H1 (cell line): ENCODE results near the gene ROBO2. TPM values are rescaled to one million over a fixed set of nuclear protein-coding genes. Genes with fewer than 3 reads are reported as not detected.

Experiments
- CTCF ChIA-PET: fragments of 300-600 bp; sonication (Branson Sonifier 250); formaldehyde crosslinking; loops from one replicate; lab custom pipeline; 2021; ENCODE audit not compliant: partially characterized antibody; lab: Charles Lee
- POLR2A ChIA-PET: fragments of 300-600 bp; sonication (Branson Sonifier 250); formaldehyde crosslinking; loops from one replicate; lab custom pipeline; 2021; ENCODE audit warnings: inconsistent platforms; ENCODE audit not compliant: partially characterized antibody; lab: Charles Lee
- DNase-seq, 2 experiments: peaks; one replicate each; pipeline versions ENCODE4 v3.0.0 to v3.0.0-alpha.2; 2010 to 2022; ENCODE audit warnings: low spot score in 2 of 2, low read depth in 1 of 2, mixed read lengths in 1 of 2
- FAIRE-seq: peaks from 2 replicates; lab custom pipeline; 2011; peaks lifted over from hg19 to GRCh38; lab: Jason Lieb, UNC
- H2AFZ ChIP-seq: 2 replicates; pipeline ENCODE4 v1.8.1; 2012; ENCODE audit warnings: low read length, inconsistent platforms
- H2AK5ac ChIP-seq: 2 replicates; pipeline ENCODE4 v1.6.1; 2013; ENCODE audit warnings: low read depth, low read length
- H2BK120ac ChIP-seq: replicated peaks from 2 replicates; pipeline ENCODE3; 2013; ENCODE audit warnings: low read depth, low read length, inconsistent platforms
- H2BK12ac ChIP-seq: 2 replicates; pipeline ENCODE4 v1.6.1; 2013; ENCODE audit warnings: low read depth, low read length
- H2BK15ac ChIP-seq: 2 replicates; pipeline ENCODE4 v1.6.1; 2013; ENCODE audit warnings: low read length
- H2BK20ac ChIP-seq: 2 replicates; pipeline ENCODE4 v1.6.1; 2013; ENCODE audit warnings: low read length
- H2BK5ac ChIP-seq: 2 replicates; pipeline ENCODE4 v1.6.1; 2013; ENCODE audit warnings: low read depth, low read length
- H3K14ac ChIP-seq: 2 replicates; pipeline ENCODE4 v1.6.1; 2013; ENCODE audit warnings: inconsistent platforms; ENCODE audit not compliant: insufficient read length
- H3K18ac ChIP-seq: 2 replicates; pipeline ENCODE4 v1.6.1; 2013; ENCODE audit warnings: low read length; ENCODE audit errors: extremely low read depth
- H3K23ac ChIP-seq: 2 replicates; pipeline ENCODE4 v1.6.1; 2013; ENCODE audit warnings: inconsistent platforms; ENCODE audit not compliant: insufficient read length
- H3K23me2 ChIP-seq: 2 replicates; pipeline ENCODE4 v1.6.1; 2013; ENCODE audit warnings: low read depth, low read length
- H3K27ac ChIP-seq: 2 replicates; pipeline ENCODE4 v1.6.1; 2011; ENCODE audit warnings: low read depth, low read length, inconsistent platforms
- H3K27me3 ChIP-seq, 4 experiments: replicated peaks in 1 of 4; 1 replicate in 1 of 4; 2 replicates in 3 of 4; pipeline versions ENCODE4 v1.6.1 to v1.8.1; 2011 to 2013; ENCODE audit warnings: low read length in 3 of 4, mild to moderate bottlenecking in 3 of 4, inconsistent platforms in 2 of 4, mixed read lengths in 2 of 4, moderate library complexity in 1 of 4; ENCODE audit not compliant: control insufficient read depth in 3 of 4, insufficient read depth in 3 of 4; ENCODE audit errors: extremely low read depth in 1 of 4
- H3K36me3 ChIP-seq, 4 experiments: 2 replicates each; pipeline versions ENCODE4 v1.6.1 to v1.8.1; 2011 to 2013; ENCODE audit warnings: mild to moderate bottlenecking in 4 of 4, low read length in 3 of 4, moderate library complexity in 2 of 4, control low read depth in 1 of 4, inconsistent platforms in 1 of 4; ENCODE audit not compliant: insufficient read depth in 4 of 4, control insufficient read depth in 2 of 4
- H3K4ac ChIP-seq: replicated peaks from 2 replicates; pipeline ENCODE3; 2013; ENCODE audit warnings: low read length, low read depth, mixed read lengths, inconsistent platforms; ENCODE audit not compliant: insufficient read length
- H3K4me1 ChIP-seq, 4 experiments: replicated peaks in 1 of 4; 1 replicate in 1 of 4; 2 replicates in 3 of 4; pipeline versions ENCODE4 v1.6.1 to v1.8.1; 2011 to 2013; ENCODE audit warnings: low read length in 3 of 4, inconsistent platforms in 2 of 4, mixed read lengths in 1 of 4; ENCODE audit not compliant: insufficient read depth in 4 of 4, control insufficient read depth in 3 of 4
- H3K4me2 ChIP-seq, 2 experiments: 2 replicates each; pipeline versions ENCODE4 v1.6.1 to v1.8.1; 2011 to 2013; ENCODE audit warnings: low read depth in 2 of 2, low read length in 2 of 2, control low read depth in 1 of 2, inconsistent platforms in 1 of 2, mild to moderate bottlenecking in 1 of 2; ENCODE audit not compliant: insufficient read depth in 1 of 2
- H3K4me3 ChIP-seq, 4 experiments: fragments of 200-600, 300-600 bp in 1 of 4; sonication (generic), shearing (Covaris generic), sonication (Bioruptor Twin) in 1 of 4; 2 replicates each; pipeline versions ENCODE4 v1.5.1 to v1.8.1; 2011 to 2016; ENCODE audit warnings: low read length in 4 of 4, low read depth in 3 of 4, control low read depth in 2 of 4, inconsistent platforms in 2 of 4, mild to moderate bottlenecking in 2 of 4, mixed read lengths in 1 of 4, moderate library complexity in 1 of 4; ENCODE audit not compliant: insufficient read depth in 2 of 4; ENCODE audit errors: extremely low read depth in 1 of 4
- H3K56ac ChIP-seq: replicated peaks from 2 replicates; pipeline ENCODE3; 2013; ENCODE audit warnings: low read depth, mild to moderate bottlenecking, mixed read lengths, low read length, inconsistent platforms; ENCODE audit not compliant: insufficient read length
- H3K79me1 ChIP-seq: 2 replicates; pipeline ENCODE4 v1.6.1; 2013; ENCODE audit warnings: low read depth, low read length, control low read depth
- H3K79me2 ChIP-seq, 2 experiments: 2 replicates each; pipeline versions ENCODE4 v1.6.1 to v1.8.1; 2012 to 2013; ENCODE audit warnings: low read length in 2 of 2, mild to moderate bottlenecking in 2 of 2, inconsistent platforms in 1 of 2; ENCODE audit not compliant: insufficient read depth in 2 of 2, control insufficient read depth in 1 of 2
- H3K9ac ChIP-seq, 4 experiments: replicated peaks in 1 of 4; 1 replicate in 1 of 4; 2 replicates in 3 of 4; pipeline versions ENCODE4 v1.6.1 to v1.8.1; 2011 to 2013; ENCODE audit warnings: low read depth in 3 of 4, low read length in 3 of 4, control low read depth in 2 of 4, mild to moderate bottlenecking in 2 of 4, moderate library complexity in 2 of 4, inconsistent platforms in 1 of 4; ENCODE audit errors: extremely low read depth in 1 of 4
- H3K9me3 ChIP-seq, 2 experiments: 2 replicates each; pipeline versions ENCODE4 v1.6.1 to v1.8.1; 2012 to 2013; ENCODE audit warnings: mild to moderate bottlenecking in 2 of 2, moderate library complexity in 2 of 2, control low read depth in 1 of 2, inconsistent platforms in 1 of 2, low read depth in 1 of 2, low read length in 1 of 2, mixed read lengths in 1 of 2; ENCODE audit not compliant: insufficient read depth in 2 of 2
- H4K20me1 ChIP-seq, 2 experiments: replicated peaks in 1 of 2; 2 replicates each; pipeline versions ENCODE3 to v1.8.1; 2011 to 2013; ENCODE audit warnings: inconsistent platforms in 2 of 2, low read length in 2 of 2, mild to moderate bottlenecking in 1 of 2; ENCODE audit not compliant: insufficient read depth in 2 of 2, control insufficient read depth in 1 of 2
- H4K5ac ChIP-seq: 2 replicates; pipeline ENCODE4 v1.6.1; 2013; ENCODE audit warnings: low read length, low read depth, mixed read lengths, inconsistent platforms; ENCODE audit not compliant: insufficient read length
- H4K8ac ChIP-seq: 2 replicates; pipeline ENCODE4 v1.8.0; 2013; ENCODE audit warnings: mild to moderate bottlenecking, moderate library complexity, low read length, inconsistent platforms; ENCODE audit not compliant: insufficient read depth; ENCODE audit errors: extremely low read depth
- H4K91ac ChIP-seq: replicated peaks from 2 replicates; pipeline ENCODE3; 2013; ENCODE audit warnings: low read length, mixed read lengths, inconsistent platforms; ENCODE audit not compliant: insufficient read length
- MAFK ChIP-seq: IDR thresholded peaks from 2 replicates; pipeline ENCODE4 v1.6.1; 2012; ENCODE audit warnings: low read depth, mild to moderate bottlenecking, improper control_type of control experiment, low read length
- SRF ChIP-seq: IDR thresholded peaks from 2 replicates; pipeline ENCODE4 v1.6.1; 2011; ENCODE audit warnings: mild to moderate bottlenecking, low read depth, low read length, moderate library complexity
- WGBS, 2 experiments: shearing (Covaris generic) in 1 of 2; methylation state at CpG; one replicate each; pipeline versions ENCODE4 v1.1.6 to v1.1.7; 2013 to 2015; ENCODE audit warnings: low lambda C conversion rate in 2 of 2, mixed read lengths in 2 of 2, inconsistent platforms in 1 of 2, low coverage in 1 of 2, missing lambda C conversion rate in 1 of 2; ENCODE audit not compliant: insufficient replicate concordance in 2 of 2, insufficient coverage in 1 of 2, insufficient read length in 1 of 2; ENCODE audit errors: extremely low coverage in 1 of 2, missing lambda C conversion rate in 1 of 2; 5-methylcytosine and 5-hydroxymethylcytosine counted together
- polyA plus RNA-seq, 7 experiments: library from polyadenylated mRNA; depleted of rRNA in 3 of 7; stranded (reverse) in 5 of 7; unstranded in 2 of 7; fragments of >200 nt in 5 of 7; fragments of 200-250 nt in 2 of 7; gene quantifications; 1 replicate in 5 of 7; 2 replicates in 1 of 7; 4 replicates in 1 of 7; pipeline versions ENCODE4 v1.2.1 to v1.2.3, GENCODE V29; 2011 to 2013; ENCODE audit warnings: missing spikeins in 2 of 7, mixed read lengths in 2 of 7
- total RNA-seq: library from RNA; stranded (reverse); fragmentation: NEBNext Ultra II Directional; extraction: Animal tissue kit (Norgen Biotek cat#: 25700); gene quantifications from 2 replicates; pipeline ENCODE4 v1.2.1, GENCODE V29; 2021

The ROBO2 gene
- total and polyA plus RNA-seq, 2 of the 8 experiments (the other 6 are each of a cell fraction or from before 2014, with no cell fraction given) = 1.5 to 2.9 TPM

DNA sequence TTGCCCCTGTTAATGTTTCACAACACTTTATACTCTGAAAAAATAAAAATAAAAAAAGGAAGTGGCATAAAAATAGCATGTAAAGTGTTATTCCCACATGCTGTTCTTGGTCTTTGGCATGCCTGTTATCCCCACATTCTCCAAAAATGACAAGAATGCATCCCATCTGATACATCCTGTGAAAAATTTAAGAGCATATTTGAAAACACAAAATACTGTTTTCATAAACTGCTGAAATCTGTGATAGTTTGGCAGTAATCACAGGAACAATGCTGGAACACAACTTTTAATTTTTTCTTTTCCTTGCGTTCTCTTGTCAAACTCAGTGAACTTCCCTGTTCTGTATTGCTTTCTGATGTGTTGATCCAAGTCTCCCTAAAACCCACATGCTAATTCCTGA lies 288.8 kb downstream of the ROBO2 start:
- Histone ChIP-seq H3K18ac (no peak overlapping the region), H2AK5ac (no peak overlapping the region), H4K91ac (no peak overlapping the region), H3K36me3 (no peaks in the 10 kb centered on the region), H3K4me1 (no peaks in the 10 kb centered on the region), H2AFZ (no peak overlapping the region), H3K4me3 (no peak overlapping the region), H2BK5ac (no peak overlapping the region), H3K23ac (no peak overlapping the region), H2BK12ac (no peak overlapping the region), H3K79me1 (no peaks in the 10 kb centered on the region), H2BK15ac (no peak overlapping the region), H4K8ac (no peak overlapping the region), H4K5ac (no peak overlapping the region), H3K27ac (no peak overlapping the region), H3K4me2 (no peak overlapping the region), H3K9me3 (no peaks in the 10 kb centered on the region), H4K20me1 (no peaks in the 10 kb centered on the region), H2BK120ac (no peak overlapping the region), H3K27me3 (no peaks in the 10 kb centered on the region), H3K14ac (no peak overlapping the region), H3K79me2 (no peaks in the 10 kb centered on the region), H3K56ac (no peak overlapping the region), H3K9ac (no peak overlapping the region), H3K23me2 (no peaks in the 10 kb centered on the region), H3K4ac (no peak overlapping the region), H2BK20ac (no peak overlapping the region)
- WGBS, 2 experiments = 91% methylated on average over 1 of the region's 1 CpG; no CpG with 5 or more reads in 1 of the 2 experiments
- POLR2A ChIA-PET = no interaction called here
- FAIRE-seq (no peak), DNase-seq (no peak)
- CTCF ChIA-PET = interaction anchor here (1.5 to 2.0 kb wide), 2 partner anchors 9 kb away, joined by 4 to 16 read pairs; no protein-coding TSS in a partner anchor
- TF ChIP-seq SRF (no peak), MAFK (no peak)
